Left kidney (tissue), 2 donors: ENCODE results near the gene TNFSF9. TPM values are rescaled to one million over a fixed set of nuclear protein-coding genes. Genes with fewer than 3 reads are reported as not detected.
"Not testable (repeated sequence)": the region's sequence is repeated elsewhere in the genome, so short reads cannot be mapped to it uniquely, and the experiment has no call there.

ENCODE experiments used
- DNase-seq: peaks from one replicate; pipeline ENCODE4 v3.0.0-alpha.2; 2013
- polyA plus RNA-seq: library from polyadenylated mRNA; unstranded; fragments of 120-200 nt; gene quantifications from one replicate; pipeline ENCODE4 v1.2.1, GENCODE V29; 2013; ENCODE audit not compliant: insufficient read length

Gene TNFSF9
- polyA plus RNA-seq, 1 donor: 0.20 TPM

GRCh38 chr19:6532244-6532999 is 1.6 kb downstream of the TNFSF9 start:
- DNase-seq: no peak

DNA sequence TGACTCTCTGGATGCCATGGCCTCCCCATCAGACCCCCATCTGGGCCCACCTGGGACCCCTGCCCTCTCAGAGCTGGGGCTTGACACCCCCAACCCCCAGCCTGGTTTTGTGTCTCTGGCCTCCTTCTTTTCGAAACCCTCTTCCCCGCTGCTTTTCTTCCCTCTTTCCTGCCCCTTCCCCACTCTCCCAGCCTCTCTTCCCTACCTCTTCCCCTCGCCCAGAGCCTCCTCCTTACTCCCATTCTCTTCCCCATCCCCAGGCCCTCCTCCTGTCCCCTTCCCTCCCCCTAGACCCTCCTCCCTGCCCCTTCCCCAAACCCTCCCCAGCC is 2.1 kb downstream of the TNFSF9 start:
- no peak for DNase-seq

DNA sequence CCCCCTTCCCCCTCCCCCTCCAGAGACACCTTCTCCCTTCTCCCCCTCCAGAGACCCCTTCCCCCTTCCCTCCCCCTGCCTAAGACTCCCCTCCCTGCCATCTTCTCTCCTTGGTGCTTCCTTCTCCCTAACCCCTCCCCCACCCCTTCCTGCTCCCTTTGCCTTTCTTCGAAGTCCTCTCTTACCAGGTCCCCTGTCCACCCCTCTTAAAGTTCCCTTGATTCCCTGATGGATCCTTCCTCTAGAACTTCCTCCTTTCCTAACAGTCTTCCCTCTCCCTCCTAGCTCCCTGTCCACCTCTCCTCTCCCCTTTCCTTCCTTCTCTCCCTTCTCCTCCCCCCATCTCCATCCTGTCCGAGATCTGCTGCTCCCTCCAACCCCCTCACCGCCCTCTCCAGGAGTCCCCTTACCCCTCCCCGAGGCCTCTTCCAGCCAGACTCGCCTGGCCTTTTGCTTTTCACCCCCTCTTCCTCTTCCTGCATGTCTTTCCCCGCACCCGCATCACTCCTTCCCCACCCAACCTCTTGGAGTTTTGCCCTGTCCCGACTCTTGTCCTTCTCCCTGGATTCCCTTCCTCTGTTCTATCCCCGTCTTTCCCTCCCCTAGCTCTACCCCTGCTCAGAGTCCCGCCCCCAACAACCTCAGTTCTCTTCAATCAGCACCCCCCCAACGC is 3.1 kb downstream of the TNFSF9 start:
- no peak for DNase-seq

DNA sequence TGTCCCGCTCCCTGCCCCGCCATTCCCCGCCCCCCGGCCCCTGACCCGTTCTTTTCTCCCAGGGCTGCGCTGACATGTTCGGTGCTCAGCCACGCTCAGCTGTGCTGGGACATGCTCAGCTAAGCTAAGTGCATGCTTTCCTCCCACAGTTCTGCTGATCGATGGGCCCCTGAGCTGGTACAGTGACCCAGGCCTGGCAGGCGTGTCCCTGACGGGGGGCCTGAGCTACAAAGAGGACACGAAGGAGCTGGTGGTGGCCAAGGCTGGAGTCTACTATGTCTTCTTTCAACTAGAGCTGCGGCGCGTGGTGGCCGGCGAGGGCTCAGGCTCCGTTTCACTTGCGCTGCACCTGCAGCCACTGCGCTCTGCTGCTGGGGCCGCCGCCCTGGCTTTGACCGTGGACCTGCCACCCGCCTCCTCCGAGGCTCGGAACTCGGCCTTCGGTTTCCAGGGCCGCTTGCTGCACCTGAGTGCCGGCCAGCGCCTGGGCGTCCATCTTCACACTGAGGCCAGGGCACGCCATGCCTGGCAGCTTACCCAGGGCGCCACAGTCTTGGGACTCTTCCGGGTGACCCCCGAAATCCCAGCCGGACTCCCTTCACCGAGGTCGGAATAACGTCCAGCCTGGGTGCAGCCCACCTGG is 3.7 kb downstream of the TNFSF9 start:
- no peak for DNase-seq

DNA sequence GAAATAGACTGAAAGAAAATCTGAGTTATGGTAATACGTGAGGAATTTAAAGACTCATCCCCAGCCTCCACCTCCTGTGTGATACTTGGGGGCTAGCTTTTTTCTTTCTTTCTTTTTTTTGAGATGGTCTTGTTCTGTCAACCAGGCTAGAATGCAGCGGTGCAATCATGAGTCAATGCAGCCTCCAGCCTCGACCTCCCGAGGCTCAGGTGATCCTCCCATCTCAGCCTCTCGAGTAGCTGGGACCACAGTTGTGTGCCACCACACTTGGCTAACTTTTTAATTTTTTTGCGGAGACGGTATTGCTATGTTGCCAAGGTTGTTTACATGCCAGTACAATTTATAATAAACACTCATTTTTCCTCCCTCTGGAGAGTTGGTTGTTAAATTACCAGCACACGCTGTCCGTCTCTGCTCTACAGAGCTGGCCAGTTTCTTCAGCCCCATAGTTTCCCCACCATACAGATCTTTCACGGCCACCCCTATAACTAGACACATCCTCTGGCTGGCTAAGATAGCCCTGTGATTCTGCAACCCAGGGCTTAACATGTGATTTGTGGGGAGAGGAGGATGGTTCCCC is 4.8 kb downstream of the TNFSF9 start:
- no peak for DNase-seq

DNA sequence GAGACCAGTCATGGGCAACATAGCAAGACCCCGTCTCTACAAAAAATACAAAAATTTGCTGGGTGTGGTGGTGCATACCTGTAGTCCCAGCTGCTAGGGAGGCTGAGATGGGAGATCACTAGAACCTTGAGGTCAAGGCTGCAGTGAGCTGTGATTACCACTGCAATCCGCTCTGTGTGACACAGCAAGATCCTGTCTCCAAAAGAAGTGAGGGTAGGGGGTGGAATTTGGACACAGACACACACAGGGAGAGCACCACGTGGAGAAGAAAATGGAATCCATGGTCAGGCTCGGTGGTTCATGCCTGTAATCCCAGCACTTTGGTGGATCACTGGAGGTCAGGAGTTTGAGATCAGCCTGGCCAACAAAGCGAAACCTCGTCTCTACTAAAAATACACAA is 8.7 kb downstream of the TNFSF9 start:
- no peak for DNase-seq

GRCh38 chr19:6540918-6541689 is 10.3 kb downstream of the TNFSF9 start:
- DNase-seq: no peak

GRCh38 chr19:6543866-6544347 is 13.1 kb downstream of the TNFSF9 start:
- DNase-seq: no peak

- not testable (repeated sequence) for DNase-seq
These were observed 19.9 kb downstream of the TNFSF9 start for GRCh38 chr19:6550679-6551078.

- DNase-seq: no peak
These were observed 20.3 kb downstream of the TNFSF9 start for GRCh38 chr19:6551091-6551490.

GRCh38 chr19:6551607-6552450 is 21.0 kb downstream of the TNFSF9 start:
- no peak for DNase-seq

DNA sequence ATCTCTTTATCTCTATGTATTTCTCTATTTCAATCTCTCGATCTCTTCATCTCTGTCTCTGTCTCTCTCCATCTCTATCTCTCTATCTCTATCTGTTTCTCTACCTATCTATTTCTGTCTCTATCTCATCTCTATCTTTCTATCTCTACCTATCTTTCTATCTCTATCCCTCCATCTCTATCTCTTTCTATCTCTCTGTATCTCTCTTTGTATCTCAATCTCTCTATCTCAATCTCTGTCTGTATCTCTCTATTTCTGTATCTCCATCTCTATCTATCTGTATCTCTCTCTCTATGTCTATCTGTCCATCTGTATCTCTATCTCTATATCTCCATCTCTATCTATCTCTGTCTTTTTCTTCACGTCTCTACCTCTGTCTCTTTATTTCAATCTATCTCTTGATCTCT is 25.2 kb downstream of the TNFSF9 start:
- no peak for DNase-seq

DNA sequence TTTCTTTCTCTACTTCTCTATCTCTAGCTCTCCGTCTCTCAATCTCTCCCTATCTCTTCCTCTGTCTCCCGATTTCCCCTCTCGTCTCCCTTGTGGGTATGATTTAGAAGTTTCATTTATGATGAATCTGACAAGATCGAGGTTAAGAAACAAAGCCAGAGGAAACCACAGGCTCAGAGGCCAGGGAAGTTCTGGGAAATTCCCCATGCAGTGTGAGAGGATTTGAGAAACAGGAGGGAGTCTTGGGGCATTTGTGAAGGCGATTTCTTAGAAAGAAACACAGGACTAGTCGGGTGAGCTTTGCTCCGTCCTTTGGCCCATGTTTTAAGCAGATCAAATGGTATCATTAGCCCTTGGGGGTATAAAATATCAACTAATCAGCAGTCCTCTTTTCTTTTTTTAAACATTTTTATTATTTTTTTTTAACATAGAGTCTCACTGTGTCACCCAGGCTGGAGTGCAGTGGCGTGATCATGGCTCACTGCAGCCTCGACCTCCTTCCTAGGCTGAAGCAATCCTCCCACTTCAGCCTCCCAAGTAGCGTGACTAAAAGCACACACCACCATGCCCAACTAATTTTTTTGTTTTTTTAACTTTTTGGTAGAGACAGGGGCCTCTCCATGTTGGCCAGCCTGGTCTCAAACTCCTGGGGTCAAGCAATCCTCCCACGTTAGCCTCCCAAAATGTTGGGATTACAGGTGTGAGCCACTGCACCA is 25.8 kb downstream of the TNFSF9 start:
- no peak for DNase-seq

DNA sequence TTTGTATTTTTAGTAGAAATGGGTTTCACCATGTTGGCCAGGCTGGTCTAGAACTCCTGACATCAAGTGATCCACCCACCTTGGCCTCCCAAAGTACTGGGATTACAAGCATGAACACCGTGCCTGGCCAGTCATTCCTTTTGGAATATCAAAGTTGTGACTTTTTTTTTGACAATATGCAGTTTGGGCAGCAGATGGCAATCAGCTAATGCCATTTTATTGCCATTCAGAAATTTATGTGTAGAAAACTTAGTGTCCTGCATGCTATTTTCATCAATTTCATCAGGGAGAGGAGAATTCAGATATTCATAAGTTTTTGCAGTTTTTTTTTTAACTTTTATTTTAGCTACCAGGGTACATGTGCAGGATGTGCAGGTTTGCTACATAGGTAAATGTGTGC is 31.6 kb downstream of the TNFSF9 start:
- not testable (repeated sequence) for DNase-seq

DNA sequence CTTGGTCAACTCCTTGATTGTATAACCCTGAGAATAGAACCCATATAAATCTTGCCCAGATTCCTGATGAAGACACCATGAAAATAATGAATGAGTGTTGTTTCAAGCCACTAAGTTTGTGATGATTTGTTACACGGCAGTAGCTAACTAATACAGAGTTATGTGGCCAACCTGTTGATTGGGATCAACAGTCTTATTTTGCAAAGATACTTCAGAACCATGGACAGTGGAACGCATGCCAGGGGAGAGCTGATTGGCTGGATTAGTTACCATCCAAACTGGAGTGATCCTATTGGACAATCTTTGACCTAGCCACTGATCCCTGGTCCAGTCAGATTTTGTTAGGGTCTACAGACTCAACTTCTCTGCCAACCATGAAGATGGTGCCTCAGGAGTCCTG is 33.6 kb downstream of the TNFSF9 start:
- DNase-seq: no peak

- not testable (repeated sequence) for DNase-seq
These were observed 35.9 kb downstream of the TNFSF9 start for GRCh38 chr19:6566727-6567126.

DNA sequence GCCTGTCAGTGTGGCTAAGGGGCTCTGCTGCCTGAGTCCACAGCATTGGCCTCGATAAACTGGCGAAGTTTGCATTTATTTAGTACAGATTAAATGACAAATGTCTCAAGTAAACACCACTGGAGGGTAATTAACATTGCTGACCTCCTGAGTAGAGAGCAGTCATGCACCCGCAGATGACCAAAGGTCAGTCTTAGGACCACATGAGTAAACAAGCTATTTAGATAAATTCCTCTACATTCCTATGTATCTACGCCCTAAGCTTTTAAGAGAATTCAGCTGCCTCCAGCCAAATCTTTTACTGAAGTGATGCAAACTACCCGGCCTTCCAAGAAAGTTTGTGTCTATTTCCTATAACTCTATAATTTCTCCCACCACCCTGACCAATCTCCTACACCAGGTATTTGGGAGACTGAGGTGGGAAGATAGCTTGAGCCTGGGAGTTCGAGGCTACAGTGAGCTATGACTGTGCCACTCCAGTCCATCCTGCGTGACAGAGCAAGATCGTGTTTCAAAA is 37.2 kb downstream of the TNFSF9 start:
- no peak for DNase-seq

- no peak for DNase-seq
These were observed 38.0 kb downstream of the TNFSF9 start for GRCh38 chr19:6568816-6569215.

- no peak for DNase-seq
These were observed 39.9 kb downstream of the TNFSF9 start for GRCh38 chr19:6570764-6571163.

- DNase-seq: no peak
These were observed 40.3 kb downstream of the TNFSF9 start for GRCh38 chr19:6571167-6571566.
